ENCODE results near the gene UNC5C.

DNA sequence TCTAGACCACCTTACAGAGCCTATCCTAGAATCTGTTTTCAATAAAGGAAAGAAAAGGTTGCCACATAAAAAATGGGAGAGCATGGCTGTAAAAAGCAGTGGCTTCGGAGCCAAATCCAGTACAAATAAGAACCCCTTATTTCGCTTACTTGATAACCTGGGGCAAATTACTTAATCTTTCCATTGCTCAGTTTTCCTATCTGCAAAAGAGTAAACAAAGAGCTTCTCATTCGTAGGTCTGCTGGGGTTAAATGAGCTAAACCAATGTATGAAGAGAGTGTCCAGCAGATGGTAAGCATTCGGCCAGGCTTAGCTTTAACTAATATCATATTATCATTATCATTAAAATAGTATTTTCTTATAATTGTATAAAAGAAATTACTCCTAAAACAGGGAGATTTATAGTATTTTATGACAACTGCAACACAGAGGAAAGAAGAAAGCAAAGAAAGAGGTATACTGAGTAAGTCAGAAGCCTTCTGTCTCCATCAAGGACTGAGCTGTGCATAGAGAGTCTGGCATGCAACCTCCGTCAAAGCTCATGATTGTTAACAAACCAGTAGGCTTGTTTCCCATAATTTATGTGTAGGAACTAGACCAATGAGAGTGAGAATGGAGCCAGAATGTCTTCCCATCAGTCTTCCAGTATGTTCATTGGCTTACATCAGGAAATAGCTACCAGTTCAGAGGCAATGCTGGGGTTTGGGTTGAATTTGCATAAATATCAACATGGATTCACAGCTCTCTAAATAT is 364.9 kb downstream of the UNC5C start:
- TF ChIP-seq, protein P1, sequence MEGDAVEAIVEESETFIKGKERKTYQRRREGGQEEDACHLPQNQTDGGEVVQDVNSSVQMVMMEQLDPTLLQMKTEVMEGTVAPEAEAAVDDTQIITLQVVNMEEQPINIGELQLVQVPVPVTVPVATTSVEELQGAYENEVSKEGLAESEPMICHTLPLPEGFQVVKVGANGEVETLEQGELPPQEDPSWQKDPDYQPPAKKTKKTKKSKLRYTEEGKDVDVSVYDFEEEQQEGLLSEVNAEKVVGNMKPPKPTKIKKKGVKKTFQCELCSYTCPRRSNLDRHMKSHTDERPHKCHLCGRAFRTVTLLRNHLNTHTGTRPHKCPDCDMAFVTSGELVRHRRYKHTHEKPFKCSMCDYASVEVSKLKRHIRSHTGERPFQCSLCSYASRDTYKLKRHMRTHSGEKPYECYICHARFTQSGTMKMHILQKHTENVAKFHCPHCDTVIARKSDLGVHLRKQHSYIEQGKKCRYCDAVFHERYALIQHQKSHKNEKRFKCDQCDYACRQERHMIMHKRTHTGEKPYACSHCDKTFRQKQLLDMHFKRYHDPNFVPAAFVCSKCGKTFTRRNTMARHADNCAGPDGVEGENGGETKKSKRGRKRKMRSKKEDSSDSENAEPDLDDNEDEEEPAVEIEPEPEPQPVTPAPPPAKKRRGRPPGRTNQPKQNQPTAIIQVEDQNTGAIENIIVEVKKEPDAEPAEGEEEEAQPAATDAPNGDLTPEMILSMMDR (IDR thresholded peaks at IDR 0.05) = no peak
- TF ChIP-seq POLR2AphosphoS5 (IDR thresholded peaks at IDR 0.05) (no peak), POLR2A (IDR thresholded peaks at IDR 0.05) (no peak), EP300 (IDR thresholded peaks at IDR 0.05) (no peak)
